Neural progenitor cell (in vitro differentiated cells): Measurements from ENCODE around the gene TPGS2. TPM values are rescaled to one million over a fixed set of nuclear protein-coding genes. Genes with fewer than 3 reads are reported as not detected.

Experiments used
- DNase-seq: peaks from one replicate; pipeline ENCODE4 v3.0.0-alpha.2; 2016; ENCODE audit warnings: low spot score
- H2AFZ ChIP-seq: fragments of 200-600 bp; sonication (generic); replicated peaks from 2 replicates; pipeline ENCODE4 v1.6.1; 2016; ENCODE audit warnings: antibody characterized with exemption
- H3F3A ChIP-seq: fragments of 200-600 bp; sonication (generic); 2 replicates; pipeline ENCODE4 v1.6.1; 2016; ENCODE audit warnings: antibody characterized with exemption, low read depth
- H3K27ac ChIP-seq: fragments of 200-600 bp; sonication (generic); 2 replicates; pipeline ENCODE4 v1.5.1; 2016; ENCODE audit warnings: mild to moderate bottlenecking
- H3K27me3 ChIP-seq: fragments of 200-600 bp; sonication (generic); 2 replicates; pipeline ENCODE4 v1.6.1; 2016; ENCODE audit warnings: mild to moderate bottlenecking, moderate library complexity
- H3K36me3 ChIP-seq: fragments of 200-600 bp; sonication (generic); 2 replicates; pipeline ENCODE4 v1.5.1; 2016
- H3K4me1 ChIP-seq: fragments of 200-600 bp; sonication (generic); 2 replicates; pipeline ENCODE4 v1.6.1; 2016; ENCODE audit warnings: mixed run types
- H3K4me2 ChIP-seq: fragments of 200-600 bp; sonication (generic); 2 replicates; pipeline ENCODE4 v1.6.1; 2016
- H3K4me3 ChIP-seq: fragments of 200-600 bp; sonication (generic); 2 replicates; pipeline ENCODE4 v1.5.1; 2016
- H3K79me2 ChIP-seq: fragments of 200-600 bp; sonication (generic); 2 replicates; pipeline ENCODE4 v1.6.1; 2016; ENCODE audit warnings: low read depth
- H3K9ac ChIP-seq: fragments of 200-600 bp; sonication (generic); 2 replicates; pipeline ENCODE4 v1.6.1; 2016
- H3K9me3 ChIP-seq: fragments of 200-600 bp; sonication (generic); 2 replicates; pipeline ENCODE4 v1.5.1; 2016; ENCODE audit warnings: low read depth
- H4K20me1 ChIP-seq: fragments of 200-600 bp; sonication (generic); 2 replicates; pipeline ENCODE4 v1.6.1; 2016; ENCODE audit warnings: low read depth
- H3K27ac Mint-ChIP-seq: 3 replicates; pipeline ENCODE4 v1.8.0; 2021; ENCODE audit warnings: mixed read lengths
- H3K27me3 Mint-ChIP-seq: 2 replicates; pipeline ENCODE4 v1.8.0; 2022; ENCODE audit warnings: low read depth, mild to moderate bottlenecking, inconsistent platforms, moderate library complexity, mixed read lengths; ENCODE audit not compliant: insufficient read depth
- H3K36me3 Mint-ChIP-seq: 3 replicates; pipeline ENCODE4 v1.8.0; 2021; ENCODE audit warnings: mixed read lengths
- H3K4me1 Mint-ChIP-seq: 3 replicates; pipeline ENCODE4 v1.8.0; 2021; ENCODE audit warnings: mixed read lengths
- H3K4me3 Mint-ChIP-seq: 3 replicates; pipeline ENCODE4 v1.8.0; 2021; ENCODE audit warnings: mild to moderate bottlenecking, moderate library complexity, mixed read lengths
- H3K9me3 Mint-ChIP-seq: 3 replicates; pipeline ENCODE4 v1.8.0; 2020; ENCODE audit warnings: mixed read lengths
- CTCF ChIP-seq: fragments of 200-600 bp; sonication (generic); IDR thresholded peaks from 2 replicates; pipeline ENCODE4 v1.5.1; 2017; ENCODE audit warnings: antibody characterized with exemption, mild to moderate bottlenecking
- EZH2 ChIP-seq: fragments of 200-600 bp; sonication (generic); IDR thresholded peaks from 2 replicates; pipeline ENCODE4 v1.6.1; 2017; ENCODE audit warnings: antibody characterized with exemption, mild to moderate bottlenecking, moderate library complexity
- EZH2phosphoT487 ChIP-seq: fragments of 200-600 bp; sonication (generic); IDR thresholded peaks from 2 replicates; pipeline ENCODE4 v1.6.1; 2017; ENCODE audit warnings: antibody characterized with exemption
- total RNA-seq: library from RNA; depleted of rRNA; stranded (reverse); fragments of >200 nt; gene quantifications from 2 replicates; pipeline ENCODE4 v1.2.3, GENCODE V29; 2015; ENCODE audit warnings: low replicate concordance

Gene TPGS2
- total RNA-seq, 1 donor from 2014 or later, result 301 TPM

GRCh38 chr18:36756242-36756641, 72.6 kb downstream of the TPGS2 start:
- Histone ChIP-seq H3K79me2 (no peaks in the 10 kb centered on the region), H4K20me1 (no peaks in the 10 kb centered on the region), H3K4me3 (no peak overlapping the region), H3K36me3 (no peaks in the 10 kb centered on the region), H2AFZ (no peak overlapping the region), H3K4me1 (no peaks in the 10 kb centered on the region), H3K27ac (no peak overlapping the region), H3K9ac (no peak overlapping the region), H3K9me3 (no peaks in the 10 kb centered on the region), H3K27me3 (no peaks in the 10 kb centered on the region), H3K4me2 (no peak overlapping the region), H3F3A (peaks cover 5% of the 10 kb centered on the region)
- H3K4me1 Mint-ChIP-seq, result no peaks in the 10 kb centered on the region
- no peak for DNase-seq
- no peak for TF ChIP-seq EZH2
- TF ChIP-seq CTCF, result no peak
- no peak for TF ChIP-seq EZH2phosphoT487
- no peak overlapping the region for H3K4me3 Mint-ChIP-seq
- H3K36me3 Mint-ChIP-seq, result peaks cover 19% of the 10 kb centered on the region
- peak overlapping the region; percentile 9 for H3K27ac Mint-ChIP-seq
- no peaks in the 10 kb centered on the region for H3K27me3 Mint-ChIP-seq
- no peaks in the 10 kb centered on the region for H3K9me3 Mint-ChIP-seq

GRCh38 chr18:36752929-36753865, 75.6 kb downstream of the TPGS2 start:
- Mint-ChIP-seq H3K27ac (no peak overlapping the region), H3K36me3 (peaks cover 22% of the 10 kb centered on the region), H3K9me3 (peaks cover 2% of the 10 kb centered on the region), H3K4me3 (no peak overlapping the region), H3K27me3 (no peaks in the 10 kb centered on the region), H3K4me1 (no peaks in the 10 kb centered on the region)
- H3K27me3 ChIP-seq, result no peaks in the 10 kb centered on the region
- H2AFZ ChIP-seq, result no peak overlapping the region
- H3K36me3 ChIP-seq, result no peaks in the 10 kb centered on the region
- no peak for DNase-seq
- no peak overlapping the region for H3K9ac ChIP-seq
- TF ChIP-seq CTCF (no peak), EZH2phosphoT487 (no peak), EZH2 (no peak)
- no peaks in the 10 kb centered on the region for H3K9me3 ChIP-seq
- no peaks in the 10 kb centered on the region for H4K20me1 ChIP-seq
- no peaks in the 10 kb centered on the region for H3K4me1 ChIP-seq
- H3K79me2 ChIP-seq, result no peaks in the 10 kb centered on the region
- no peak overlapping the region for H3K27ac ChIP-seq
- no peak overlapping the region for H3K4me2 ChIP-seq
- peaks cover 5% of the 10 kb centered on the region for H3F3A ChIP-seq
- H3K4me3 ChIP-seq, result no peak overlapping the region

GRCh38 chr18:36745219-36745975, 83.4 kb downstream of the TPGS2 start:
- H3K4me1 ChIP-seq, result no peaks in the 10 kb centered on the region
- H4K20me1 ChIP-seq, result no peaks in the 10 kb centered on the region
- H3K9me3 ChIP-seq, result no peaks in the 10 kb centered on the region
- TF ChIP-seq EZH2phosphoT487, result no peak
- no peak for TF ChIP-seq EZH2
- TF ChIP-seq CTCF, result no peak
- no peaks in the 10 kb centered on the region for H3K79me2 ChIP-seq
- Mint-ChIP-seq H3K36me3 (peaks cover 43% of the 10 kb centered on the region), H3K27me3 (no peaks in the 10 kb centered on the region), H3K27ac (no peak overlapping the region), H3K4me3 (no peak overlapping the region), H3K4me1 (no peaks in the 10 kb centered on the region), H3K9me3 (peaks cover 2% of the 10 kb centered on the region)
- no peak overlapping the region for H3K27ac ChIP-seq
- H3K36me3 ChIP-seq, result peaks cover 4% of the 10 kb centered on the region
- H3K4me3 ChIP-seq, result no peak overlapping the region
- DNase-seq, result no peak
- no peaks in the 10 kb centered on the region for H3F3A ChIP-seq
- no peak overlapping the region for H2AFZ ChIP-seq
- H3K4me2 ChIP-seq, result no peak overlapping the region
- H3K9ac ChIP-seq, result no peak overlapping the region
- H3K27me3 ChIP-seq, result no peaks in the 10 kb centered on the region
